K562 (cell line): Measurements from ENCODE around the gene STX1A. TPM values are rescaled to one million over a fixed set of nuclear protein-coding genes. Genes with fewer than 3 reads are reported as not detected.

ENCODE experiments used
- CBFB ChIP-seq: sonication (generic); formaldehyde crosslinking; IDR thresholded peaks from 2 replicates; pipeline ENCODE4 v1.4.0; 2020; ENCODE audit warnings: mild to moderate bottlenecking, missing genetic modification reagents
- FOXA3 ChIP-seq, 2 experiments: fragments of 450-650 bp in 1 of 2; sonication (generic) in 1 of 2; formaldehyde crosslinking; IDR thresholded peaks in 1 of 2; conservative IDR thresholded peaks in 1 of 2; 2 replicates each; pipeline versions ENCODE4 v1.4.0 to v1.8.0; 2020 to 2022; ENCODE audit warnings: mild to moderate bottlenecking in 2 of 2, missing genetic modification reagents in 1 of 2
- PCBP2 ChIP-seq: fragments of 200-400 bp; formaldehyde crosslinking; IDR thresholded peaks from 2 replicates; pipeline ENCODE4 v1.6.1; 2018; ENCODE audit warnings: low read length, low read depth, mild to moderate bottlenecking, moderate library complexity; ENCODE audit not compliant: poor library complexity, severe bottlenecking
- PHF20 ChIP-seq: fragments of 450-650 bp; IDR thresholded peaks from 2 replicates; pipeline ENCODE4 v1.6.1; 2018; ENCODE audit not compliant: partially characterized antibody
- POU5F1 ChIP-seq: fragments of 150-350 bp; IDR thresholded peaks from 2 replicates; pipeline ENCODE4 v1.6.1; 2014; ENCODE audit warnings: borderline replicate concordance, low read length, low read depth, mild to moderate bottlenecking; ENCODE audit not compliant: partially characterized antibody
- U2AF1 ChIP-seq: fragments of 200-400 bp; formaldehyde crosslinking; optimal IDR thresholded peaks from 2 replicates; pipeline ENCODE3; 2017; ENCODE audit warnings: mild to moderate bottlenecking, low read depth, low read length, moderate library complexity
- ZBED1 ChIP-seq: IDR thresholded peaks from 2 replicates; pipeline ENCODE4 v1.6.1; 2014
- ZNF407 ChIP-seq: fragments of 450-650 bp; IDR thresholded peaks from 2 replicates; pipeline ENCODE4 v1.6.1; 2016; ENCODE audit warnings: low read depth
- polyA plus RNA-seq, 8 experiments: library from polyadenylated mRNA; depleted of rRNA in 4 of 8; stranded (reverse) in 5 of 8; unstranded in 3 of 8; fragments of >200 nt; fragmentation: Nextera tagmentation in 2 of 8; fragmentation: Illumina TruSeq in 1 of 8; extraction: Ambion mirVana in 2 of 8; extraction: Trizol in 1 of 8; gene quantifications; 2 replicates each; pipeline versions ENCODE4 v1.2.1 to v1.2.3, GENCODE V29; 2011 to 2014; ENCODE audit warnings: inconsistent platforms in 1 of 8, missing spikeins in 1 of 8
- total RNA-seq, 7 experiments: library from RNA; depleted of rRNA in 6 of 7; stranded (reverse); fragments of >200 nt in 6 of 7; fragmentation: Illumina TruSeq in 2 of 7; extraction: Trizol in 2 of 7; gene quantifications; 2 replicates each; pipeline versions ENCODE4 v1.2.1 to v1.2.3, GENCODE V29; 2011 to 2021; ENCODE audit warnings: low replicate concordance in 1 of 7
- TF ChIP-seq, protein P1 (sequence below): IDR thresholded peaks from 3 replicates; pipeline ENCODE4 v1.6.1; 2011; ENCODE audit warnings: borderline replicate concordance, mild to moderate bottlenecking, moderate library complexity; ENCODE audit not compliant: insufficient read length; ENCODE audit errors: extremely low read depth
- TF ChIP-seq, protein P2 (sequence below): fragments of 250-450 bp; sonication (Bioruptor Pico); IDR thresholded peaks from 2 replicates; pipeline ENCODE4 v1.4.0; 2020; ENCODE audit warnings: mild to moderate bottlenecking, moderate library complexity

STX1A gene
- total and polyA plus RNA-seq, 9 of the 15 experiments (the other 6 are each of a cell fraction or from before 2014, with no cell fraction given) = 0.04 to 15.1 (median 6.3) TPM

GRCh38 chr7:73683788-73684693, 35.4 kb downstream of the STX1A start (continued):
- TF ChIP-seq U2AF1 (no peak), FOXA3 (CRISPR knock-in tag; conservative IDR thresholded peaks at IDR 0.05 in 1 of 2, IDR thresholded peaks at IDR 0.05 in 1 of 2) (peak in 1 of 2 experiments; percentile 55; a peak in 1 of 4 replicates), CBFB (CRISPR knock-in tag) (0 out of 2 replicates have a peak, but pooled peaks have one; percentile 9), ZNF407 (no peak), ZBED1 (no peak), POU5F1 (no peak), PCBP2 (no peak), PHF20 (no peak)
- TF ChIP-seq, protein P1, sequence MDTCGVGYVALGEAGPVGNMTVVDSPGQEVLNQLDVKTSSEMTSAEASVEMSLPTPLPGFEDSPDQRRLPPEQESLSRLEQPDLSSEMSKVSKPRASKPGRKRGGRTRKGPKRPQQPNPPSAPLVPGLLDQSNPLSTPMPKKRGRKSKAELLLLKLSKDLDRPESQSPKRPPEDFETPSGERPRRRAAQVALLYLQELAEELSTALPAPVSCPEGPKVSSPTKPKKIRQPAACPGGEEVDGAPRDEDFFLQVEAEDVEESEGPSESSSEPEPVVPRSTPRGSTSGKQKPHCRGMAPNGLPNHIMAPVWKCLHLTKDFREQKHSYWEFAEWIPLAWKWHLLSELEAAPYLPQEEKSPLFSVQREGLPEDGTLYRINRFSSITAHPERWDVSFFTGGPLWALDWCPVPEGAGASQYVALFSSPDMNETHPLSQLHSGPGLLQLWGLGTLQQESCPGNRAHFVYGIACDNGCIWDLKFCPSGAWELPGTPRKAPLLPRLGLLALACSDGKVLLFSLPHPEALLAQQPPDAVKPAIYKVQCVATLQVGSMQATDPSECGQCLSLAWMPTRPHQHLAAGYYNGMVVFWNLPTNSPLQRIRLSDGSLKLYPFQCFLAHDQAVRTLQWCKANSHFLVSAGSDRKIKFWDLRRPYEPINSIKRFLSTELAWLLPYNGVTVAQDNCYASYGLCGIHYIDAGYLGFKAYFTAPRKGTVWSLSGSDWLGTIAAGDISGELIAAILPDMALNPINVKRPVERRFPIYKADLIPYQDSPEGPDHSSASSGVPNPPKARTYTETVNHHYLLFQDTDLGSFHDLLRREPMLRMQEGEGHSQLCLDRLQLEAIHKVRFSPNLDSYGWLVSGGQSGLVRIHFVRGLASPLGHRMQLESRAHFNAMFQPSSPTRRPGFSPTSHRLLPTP = peak; percentile 66
- TF ChIP-seq, protein P2, sequence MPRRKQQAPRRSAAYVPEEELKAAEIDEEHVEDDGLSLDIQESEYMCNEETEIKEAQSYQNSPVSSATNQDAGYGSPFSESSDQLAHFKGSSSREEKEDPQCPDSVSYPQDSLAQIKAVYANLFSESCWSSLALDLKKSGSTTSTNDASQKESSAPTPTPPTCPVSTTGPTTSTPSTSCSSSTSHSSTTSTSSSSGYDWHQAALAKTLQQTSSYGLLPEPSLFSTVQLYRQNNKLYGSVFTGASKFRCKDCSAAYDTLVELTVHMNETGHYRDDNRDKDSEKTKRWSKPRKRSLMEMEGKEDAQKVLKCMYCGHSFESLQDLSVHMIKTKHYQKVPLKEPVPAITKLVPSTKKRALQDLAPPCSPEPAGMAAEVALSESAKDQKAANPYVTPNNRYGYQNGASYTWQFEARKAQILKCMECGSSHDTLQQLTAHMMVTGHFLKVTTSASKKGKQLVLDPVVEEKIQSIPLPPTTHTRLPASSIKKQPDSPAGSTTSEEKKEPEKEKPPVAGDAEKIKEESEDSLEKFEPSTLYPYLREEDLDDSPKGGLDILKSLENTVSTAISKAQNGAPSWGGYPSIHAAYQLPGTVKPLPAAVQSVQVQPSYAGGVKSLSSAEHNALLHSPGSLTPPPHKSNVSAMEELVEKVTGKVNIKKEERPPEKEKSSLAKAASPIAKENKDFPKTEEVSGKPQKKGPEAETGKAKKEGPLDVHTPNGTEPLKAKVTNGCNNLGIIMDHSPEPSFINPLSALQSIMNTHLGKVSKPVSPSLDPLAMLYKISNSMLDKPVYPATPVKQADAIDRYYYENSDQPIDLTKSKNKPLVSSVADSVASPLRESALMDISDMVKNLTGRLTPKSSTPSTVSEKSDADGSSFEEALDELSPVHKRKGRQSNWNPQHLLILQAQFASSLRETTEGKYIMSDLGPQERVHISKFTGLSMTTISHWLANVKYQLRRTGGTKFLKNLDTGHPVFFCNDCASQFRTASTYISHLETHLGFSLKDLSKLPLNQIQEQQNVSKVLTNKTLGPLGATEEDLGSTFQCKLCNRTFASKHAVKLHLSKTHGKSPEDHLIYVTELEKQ = no peak
